Brain microvascular endothelial cell (primary cell): Measurements from ENCODE around the gene THOC6.

Experiments used
- DNase-seq: peaks from one replicate; pipeline ENCODE4 v3.0.0-alpha.2; 2020
- H3K27ac ChIP-seq: fragments of 250-450 bp; sonication (Bioruptor Pico); 2 replicates; pipeline ENCODE4 v1.5.1; 2020; ENCODE audit warnings: mild to moderate bottlenecking, moderate library complexity
- H3K27me3 ChIP-seq: fragments of 250-450 bp; sonication (Bioruptor Pico); replicated peaks from 2 replicates; pipeline ENCODE4 v1.5.1; 2020; ENCODE audit warnings: mild to moderate bottlenecking
- H3K36me3 ChIP-seq: fragments of 250-450 bp; sonication (Bioruptor Pico); replicated peaks from 2 replicates; pipeline ENCODE4 v1.5.1; 2020; ENCODE audit warnings: mild to moderate bottlenecking
- H3K4me3 ChIP-seq: 2 replicates; pipeline ENCODE4 v1.5.1; 2011; ENCODE audit warnings: low read depth, mild to moderate bottlenecking, control low read depth, low read length, moderate library complexity
- in situ Hi-C: cut with HindIII; loops from 2 replicates; pipeline ENCODE4 v1.10.0; 2017; ENCODE audit warnings: low sequenced_read_pairs, low pct_ligation_motif_present
- TF ChIP-seq, protein P1 (sequence below): IDR thresholded peaks from 2 replicates; pipeline ENCODE4 v1.5.1; 2011; ENCODE audit warnings: low read depth, mild to moderate bottlenecking, moderate library complexity, low read length, control low read depth, inconsistent platforms; ENCODE audit errors: missing control alignments

Gene THOC6

DNA sequence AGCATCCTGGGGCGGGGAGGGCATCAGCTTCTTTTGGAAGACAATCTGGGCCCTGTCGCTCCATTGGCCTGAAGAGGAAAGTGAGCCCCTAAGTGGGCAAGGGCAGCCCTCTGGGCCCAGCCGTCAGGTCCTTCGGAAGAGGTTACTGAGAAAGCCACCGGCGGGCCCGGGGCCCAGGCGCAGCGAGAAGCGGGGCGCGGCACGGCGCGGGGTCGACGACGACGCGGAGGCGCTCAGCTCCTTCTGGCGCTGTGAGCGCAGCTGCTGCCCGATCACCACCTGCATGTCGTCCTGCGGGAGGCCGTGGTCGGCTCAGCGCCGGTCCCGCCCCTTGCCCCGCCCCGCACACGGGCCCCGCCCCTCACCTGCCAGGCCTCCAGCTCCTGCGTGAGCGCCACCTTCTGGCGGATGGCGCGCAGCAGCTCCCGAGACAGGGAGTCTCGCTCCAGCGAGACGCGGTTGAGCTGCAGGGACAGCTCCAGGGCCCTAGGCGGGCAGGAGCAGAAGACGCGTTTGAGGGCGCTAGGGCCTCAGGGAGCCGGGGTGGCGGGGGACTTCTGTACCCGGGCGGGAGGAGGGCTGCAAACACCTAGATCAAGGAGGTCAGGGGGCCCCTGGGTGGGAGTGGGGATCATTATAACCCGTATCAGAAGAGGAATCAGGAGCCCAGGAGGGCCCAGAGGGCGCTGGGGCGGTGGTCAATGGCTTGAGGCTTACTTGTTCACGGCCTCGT lies 4.3 kb downstream of the THOC6 start:
- DNase-seq = peak; percentile 45
- H3K36me3 ChIP-seq = peaks cover 7% of the 10 kb centered on the region
- in situ Hi-C loops = no loop called here
- no peak overlapping the region for H3K27ac ChIP-seq
- H3K4me3 ChIP-seq = no peak overlapping the region
- peaks cover 29% of the 10 kb centered on the region for H3K27me3 ChIP-seq
- TF ChIP-seq, protein P1, sequence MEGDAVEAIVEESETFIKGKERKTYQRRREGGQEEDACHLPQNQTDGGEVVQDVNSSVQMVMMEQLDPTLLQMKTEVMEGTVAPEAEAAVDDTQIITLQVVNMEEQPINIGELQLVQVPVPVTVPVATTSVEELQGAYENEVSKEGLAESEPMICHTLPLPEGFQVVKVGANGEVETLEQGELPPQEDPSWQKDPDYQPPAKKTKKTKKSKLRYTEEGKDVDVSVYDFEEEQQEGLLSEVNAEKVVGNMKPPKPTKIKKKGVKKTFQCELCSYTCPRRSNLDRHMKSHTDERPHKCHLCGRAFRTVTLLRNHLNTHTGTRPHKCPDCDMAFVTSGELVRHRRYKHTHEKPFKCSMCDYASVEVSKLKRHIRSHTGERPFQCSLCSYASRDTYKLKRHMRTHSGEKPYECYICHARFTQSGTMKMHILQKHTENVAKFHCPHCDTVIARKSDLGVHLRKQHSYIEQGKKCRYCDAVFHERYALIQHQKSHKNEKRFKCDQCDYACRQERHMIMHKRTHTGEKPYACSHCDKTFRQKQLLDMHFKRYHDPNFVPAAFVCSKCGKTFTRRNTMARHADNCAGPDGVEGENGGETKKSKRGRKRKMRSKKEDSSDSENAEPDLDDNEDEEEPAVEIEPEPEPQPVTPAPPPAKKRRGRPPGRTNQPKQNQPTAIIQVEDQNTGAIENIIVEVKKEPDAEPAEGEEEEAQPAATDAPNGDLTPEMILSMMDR = peak; percentile 80

DNA sequence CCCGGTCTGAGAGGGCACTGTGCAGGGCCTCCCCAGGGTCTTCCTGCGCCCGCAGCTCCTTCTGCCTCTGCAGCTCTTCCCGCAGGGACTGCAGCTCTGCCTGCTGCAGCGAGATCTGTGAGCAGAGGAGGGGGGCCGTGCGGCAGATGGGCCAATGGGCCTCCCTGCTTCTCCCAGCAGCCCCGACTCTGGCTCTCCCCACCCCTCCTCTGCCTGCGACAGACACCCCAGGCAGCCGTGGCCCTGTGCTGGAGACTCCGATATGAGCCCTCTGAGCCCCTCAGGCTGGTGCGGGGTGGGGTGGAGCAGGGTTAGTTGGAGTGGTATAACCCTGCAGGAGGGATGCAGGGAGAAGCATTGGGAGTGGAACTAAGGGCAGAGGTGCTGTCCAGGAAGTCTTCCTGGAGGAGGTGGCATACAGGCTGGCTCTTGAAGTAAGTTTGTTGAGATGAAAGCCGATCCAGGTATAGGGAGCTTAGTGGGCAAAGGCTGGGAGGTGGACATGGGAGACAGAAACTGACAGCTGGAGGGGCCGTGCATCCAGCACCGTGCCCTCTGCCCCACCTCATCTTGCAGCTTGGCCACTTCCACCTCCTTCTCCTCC lies 5.0 kb downstream of the THOC6 start:
- TF ChIP-seq, protein P1 = no peak
- H3K27me3 ChIP-seq = peaks cover 35% of the 10 kb centered on the region
- no peak overlapping the region for H3K4me3 ChIP-seq
- H3K36me3 ChIP-seq = peaks cover 7% of the 10 kb centered on the region
- no peak overlapping the region for H3K27ac ChIP-seq
- DNase-seq = no peak
- in situ Hi-C loops = no loop called here

DNA sequence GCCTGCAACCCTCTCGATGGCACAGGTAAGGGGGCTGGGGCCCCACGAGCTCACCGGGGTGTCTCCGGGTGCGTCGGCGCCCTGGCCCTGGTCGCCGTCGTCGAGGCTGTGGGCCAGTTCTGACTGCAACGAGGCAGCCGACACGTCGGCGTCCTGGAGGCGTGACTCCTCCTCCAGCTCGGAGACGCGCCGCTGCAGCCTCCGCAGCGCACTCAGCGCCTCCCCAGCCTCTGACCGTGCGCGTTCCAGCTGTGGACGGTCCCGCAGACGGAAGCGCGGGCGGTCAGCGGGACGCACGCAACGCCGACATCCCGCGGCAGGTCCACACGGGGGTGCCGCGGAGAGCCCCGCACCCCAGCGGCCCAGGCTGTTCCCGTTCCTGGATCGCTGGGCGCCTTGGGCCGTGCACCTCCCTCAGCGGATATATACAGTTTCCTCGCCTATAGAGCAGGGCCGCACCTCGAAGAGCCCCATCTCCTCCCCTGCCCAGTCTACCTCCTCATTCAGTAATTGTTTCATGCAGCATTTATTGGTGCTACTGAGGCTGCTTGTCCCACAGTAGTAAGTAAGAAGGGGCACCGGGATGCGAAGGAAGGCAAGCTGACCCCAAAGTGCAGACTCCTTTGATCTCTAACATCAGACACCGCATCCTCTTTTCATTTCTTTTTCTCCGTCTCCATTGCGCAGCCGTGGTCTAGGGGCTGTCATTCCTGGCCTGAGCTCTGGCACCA lies 5.8 kb downstream of the THOC6 start:
- H3K4me3 ChIP-seq = no peak overlapping the region
- peaks cover 7% of the 10 kb centered on the region for H3K36me3 ChIP-seq
- no peak overlapping the region for H3K27ac ChIP-seq
- in situ Hi-C loops = no loop called here
- no peak for DNase-seq
- H3K27me3 ChIP-seq = peaks cover 41% of the 10 kb centered on the region
- TF ChIP-seq, protein P1 = no peak

DNA sequence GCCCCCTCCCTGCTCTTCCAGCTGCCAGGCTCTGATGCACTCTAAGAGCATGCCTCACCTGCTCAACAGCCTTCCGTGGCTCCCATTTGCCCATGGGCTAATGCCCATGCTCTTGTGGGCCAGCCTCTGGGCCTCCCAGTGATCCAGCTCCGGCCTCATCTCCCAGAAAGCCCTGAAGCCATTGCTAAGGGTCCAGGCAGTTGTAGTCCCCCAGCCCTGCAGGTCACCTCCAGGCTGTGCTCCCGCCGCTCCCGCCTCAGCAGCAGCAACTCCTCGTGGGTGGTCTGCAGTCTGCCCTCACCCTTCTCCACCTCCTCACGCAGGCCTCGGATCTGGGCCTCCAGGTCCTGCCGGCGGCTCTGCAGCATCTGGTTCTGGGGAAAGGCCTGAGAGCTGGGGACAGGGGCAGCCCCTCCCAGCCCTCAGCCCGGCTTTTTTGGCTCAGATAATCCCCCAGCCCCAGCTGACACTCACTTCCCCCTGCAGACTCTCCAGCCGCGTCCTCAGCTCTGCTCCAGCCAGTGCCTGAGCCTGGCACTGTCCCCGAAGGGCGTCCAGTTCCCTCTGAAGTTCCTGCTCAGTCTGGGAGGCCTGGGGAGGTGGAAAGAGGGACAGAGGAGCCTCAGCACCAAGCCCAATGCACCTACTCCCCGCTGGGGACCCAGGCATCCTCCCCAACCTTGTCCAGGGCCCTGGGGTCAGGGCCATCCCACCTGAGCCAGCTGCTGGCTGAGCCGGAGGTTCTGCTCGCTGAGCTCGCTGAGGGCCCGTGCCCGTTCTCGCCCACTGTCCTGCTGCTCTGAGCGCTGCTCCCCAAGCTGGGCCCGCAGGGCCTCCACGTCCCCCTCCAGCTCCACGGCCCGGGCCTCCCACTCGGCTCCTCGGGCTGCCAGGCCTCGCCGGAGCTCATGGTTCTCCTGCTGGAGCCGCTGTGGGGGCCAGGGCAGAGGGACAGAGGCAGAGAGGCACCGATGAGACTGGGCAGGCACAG lies 6.7 kb downstream of the THOC6 start:
- in situ Hi-C loops = no loop called here
- H3K27ac ChIP-seq = no peak overlapping the region
- TF ChIP-seq, protein P1 = no peak
- peaks cover 47% of the 10 kb centered on the region for H3K27me3 ChIP-seq
- DNase-seq = no peak
- H3K36me3 ChIP-seq = peaks cover 7% of the 10 kb centered on the region
- no peak overlapping the region for H3K4me3 ChIP-seq

DNA sequence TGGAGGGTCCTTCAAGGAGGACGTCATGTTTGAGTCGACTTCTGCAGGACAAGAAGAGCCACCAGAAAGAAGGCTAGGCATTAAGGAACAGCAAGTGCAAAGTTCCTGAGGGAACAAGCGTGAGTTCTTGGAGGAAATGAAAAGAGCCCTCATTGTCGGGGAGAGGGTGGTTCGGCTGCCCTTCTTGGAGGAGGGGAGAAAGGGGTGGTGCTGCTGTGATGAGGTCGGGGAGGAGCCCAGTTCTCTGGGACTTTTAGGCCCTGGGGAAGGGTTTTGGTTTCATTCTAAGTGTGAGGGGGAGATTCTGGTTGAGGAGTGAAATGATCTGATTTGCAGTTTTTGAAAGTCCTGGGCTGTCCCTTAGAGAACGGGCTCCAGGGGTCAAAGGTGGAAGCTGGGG lies 8.8 kb downstream of the THOC6 start:
- DNase-seq = no peak
- no peak overlapping the region for H3K4me3 ChIP-seq
- in situ Hi-C loops = no loop called here
- peaks cover 66% of the 10 kb centered on the region for H3K27me3 ChIP-seq
- TF ChIP-seq, protein P1 = no peak
- H3K36me3 ChIP-seq = no peaks in the 10 kb centered on the region
- H3K27ac ChIP-seq = no peak overlapping the region
